NCI-H1436 treated with DMSO at 0.1 percent for 48 hours (cell line): Measurements from ENCODE around the gene BTBD6.

ENCODE experiments used
- DNase-seq: peaks from one replicate; lab custom pipeline; 2025; lab: John Stamatoyannopoulos, UW

Gene BTBD6

DNA sequence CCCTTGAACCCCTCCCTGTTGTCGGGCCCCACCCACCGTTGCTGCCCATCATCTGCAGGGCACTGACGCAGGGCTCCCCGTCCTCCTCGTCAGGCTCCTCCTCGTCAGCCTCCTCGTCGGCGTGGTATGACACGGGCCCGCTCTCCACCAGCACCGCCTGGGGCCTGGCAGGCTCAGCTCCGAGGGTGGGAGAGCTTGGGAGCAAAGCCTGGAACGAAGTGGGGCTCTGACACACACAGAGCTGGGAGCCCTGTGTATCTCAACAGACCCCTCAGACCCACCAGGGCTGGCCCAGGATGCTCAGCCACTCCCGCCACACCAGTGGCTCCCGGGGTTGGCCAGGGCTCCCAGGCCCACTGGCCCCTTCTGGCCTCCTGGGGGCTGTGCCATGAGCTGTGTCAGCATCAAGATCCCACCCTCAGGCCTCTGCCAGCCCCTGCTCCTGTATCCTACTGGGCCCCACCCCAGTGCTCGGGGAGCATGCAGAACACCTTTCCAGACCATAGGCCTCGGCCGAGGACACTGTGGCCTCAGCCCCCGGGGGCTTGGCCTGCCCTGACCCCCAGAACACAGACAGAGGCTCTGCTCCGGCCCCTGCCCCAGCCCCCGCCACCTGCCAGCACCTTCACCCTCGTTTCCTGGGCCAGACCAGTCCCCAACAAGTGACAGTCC is 37.1 kb upstream of the BTBD6 start:
- no peak for DNase-seq

GRCh38 chr14:105211758-105212089 is 36.6 kb upstream of the BTBD6 start:
- DNase-seq = no peak

DNA sequence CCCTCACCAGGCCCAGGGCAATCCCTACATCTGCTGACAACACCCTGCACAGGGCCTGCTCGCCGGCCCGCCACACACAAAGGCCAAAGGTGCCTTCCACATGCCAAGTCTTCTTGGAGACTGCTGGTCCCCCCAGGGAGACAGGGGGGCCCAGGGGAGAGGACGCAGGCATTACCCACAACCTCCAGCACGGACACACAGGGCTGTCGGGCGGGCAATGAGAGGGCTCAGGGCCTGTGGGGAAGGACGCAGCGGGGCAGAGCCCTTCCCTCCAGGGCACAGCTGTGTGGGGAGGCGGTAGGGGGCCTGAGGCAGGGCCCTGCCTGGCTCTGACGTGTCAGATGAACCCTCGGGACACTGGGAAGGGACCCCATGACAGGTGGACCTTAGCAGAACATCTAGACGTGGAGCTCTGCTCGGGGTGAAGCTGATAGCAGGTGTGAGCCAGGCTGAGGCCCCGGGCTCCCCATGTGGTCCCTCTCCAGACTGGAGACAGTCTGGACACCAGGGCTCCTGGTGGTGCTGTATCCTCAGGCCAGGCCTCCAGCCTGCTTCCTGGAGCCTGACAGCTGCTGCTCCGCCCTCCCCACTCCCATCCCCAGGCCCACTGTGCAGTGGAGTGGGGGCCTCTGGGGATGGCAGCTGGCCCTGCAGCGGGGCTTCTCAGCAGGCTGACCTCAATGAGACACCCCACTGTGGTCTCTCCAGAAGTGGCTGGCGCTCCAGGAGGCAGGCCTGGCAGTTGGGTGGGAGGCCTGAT is 35.6 kb upstream of the BTBD6 start:
- no peak for DNase-seq

DNA sequence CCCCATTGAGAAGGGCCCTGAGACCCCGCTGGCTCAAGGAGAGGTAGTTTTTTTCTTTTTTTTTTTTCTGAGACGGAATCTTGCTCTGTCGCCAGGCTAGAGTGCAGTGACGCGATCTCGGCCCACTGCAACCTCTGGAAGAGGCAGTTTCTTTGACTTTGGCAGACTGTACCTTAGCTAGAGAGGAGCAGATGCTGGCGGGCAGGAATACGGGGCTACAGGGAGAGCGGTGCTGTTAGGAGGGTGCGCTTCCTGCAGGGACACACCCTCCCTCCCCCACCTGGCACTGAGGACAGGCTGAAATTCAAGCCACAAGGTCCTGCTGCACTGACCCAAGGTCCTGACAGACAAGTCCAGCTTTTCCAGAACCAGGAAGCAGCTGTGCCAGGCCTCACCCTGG is 35.0 kb upstream of the BTBD6 start:
- no peak for DNase-seq

DNA sequence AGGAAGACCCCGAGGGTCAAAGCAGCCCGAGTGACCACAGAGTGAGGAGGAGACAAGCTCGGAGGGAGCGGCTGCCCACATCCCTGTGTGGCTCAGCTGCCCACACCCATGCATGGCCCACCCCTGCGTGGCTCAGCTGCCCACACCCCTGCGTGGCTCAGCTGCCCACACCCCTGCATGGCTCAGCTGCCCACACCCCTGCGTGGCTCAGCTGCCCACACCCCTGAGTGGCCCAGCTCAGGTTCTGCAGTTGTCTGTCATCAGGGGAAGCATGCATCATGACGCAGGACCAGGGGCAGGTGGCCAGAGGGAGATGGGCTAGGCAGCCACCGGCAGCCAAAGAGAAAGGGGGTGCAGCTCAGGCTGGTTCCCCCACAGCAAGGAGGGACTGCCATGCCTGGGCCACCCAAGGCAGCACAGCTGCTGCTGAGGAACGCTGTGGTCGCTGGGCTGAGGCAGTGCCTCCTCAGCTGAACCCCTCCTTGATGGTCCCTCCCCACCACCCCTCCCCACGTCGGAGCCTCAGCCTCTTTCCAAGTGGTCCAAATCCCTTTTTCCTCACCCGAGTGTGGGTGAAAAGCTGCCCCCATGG is 33.9 kb upstream of the BTBD6 start:
- no peak for DNase-seq

DNA sequence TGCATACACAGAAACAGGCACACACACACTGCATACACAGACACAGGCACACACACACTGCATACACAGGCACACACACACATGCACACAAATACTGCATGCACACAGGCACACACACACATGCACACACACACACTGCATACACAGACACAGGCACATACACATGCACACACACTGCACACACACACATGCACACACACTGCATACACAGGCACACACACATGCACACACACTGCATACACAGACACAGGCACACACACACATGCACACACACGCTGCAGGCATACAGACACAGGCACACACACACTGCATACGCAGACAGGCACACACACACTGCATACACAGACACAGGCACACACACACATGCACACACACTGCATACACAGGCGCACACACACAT is 32.7 kb upstream of the BTBD6 start:
- no peak for DNase-seq

DNA sequence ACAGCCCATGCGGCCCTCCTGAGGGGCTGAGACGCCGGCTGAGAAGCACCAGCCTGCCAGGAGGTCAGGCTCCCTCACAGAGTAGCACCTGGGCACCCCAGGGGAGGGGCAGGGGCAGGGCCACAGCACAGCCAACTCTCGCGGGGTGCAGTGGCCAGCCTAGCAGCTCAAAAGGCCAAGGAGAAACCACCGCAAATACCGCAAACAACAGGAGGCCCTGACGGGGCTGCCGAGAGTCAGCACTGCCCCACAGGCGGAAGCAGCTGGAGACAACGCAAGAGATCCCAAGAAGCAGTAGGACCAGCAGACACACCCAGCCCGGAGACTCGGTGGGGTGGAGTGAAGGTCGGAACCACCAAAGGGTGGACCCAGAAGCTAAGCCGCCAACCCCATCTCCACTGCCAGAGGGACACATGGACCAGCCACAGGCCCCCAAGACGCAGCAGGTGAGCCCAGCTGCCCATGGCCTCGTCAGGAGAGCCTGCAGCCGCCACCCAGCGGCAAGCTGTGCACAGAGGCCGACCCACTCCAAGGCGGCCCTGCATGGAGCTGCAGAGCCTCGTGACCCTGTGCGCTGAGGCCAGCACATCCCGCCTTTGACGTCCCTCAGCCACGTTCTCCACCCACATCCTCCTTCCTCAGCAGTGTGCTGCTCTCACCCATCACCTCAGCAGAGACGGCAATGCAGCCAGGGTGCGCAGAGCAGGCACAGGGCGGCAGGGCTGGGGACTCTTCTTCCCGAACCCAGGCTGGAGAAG is 31.7 kb upstream of the BTBD6 start:
- DNase-seq = no peak

DNA sequence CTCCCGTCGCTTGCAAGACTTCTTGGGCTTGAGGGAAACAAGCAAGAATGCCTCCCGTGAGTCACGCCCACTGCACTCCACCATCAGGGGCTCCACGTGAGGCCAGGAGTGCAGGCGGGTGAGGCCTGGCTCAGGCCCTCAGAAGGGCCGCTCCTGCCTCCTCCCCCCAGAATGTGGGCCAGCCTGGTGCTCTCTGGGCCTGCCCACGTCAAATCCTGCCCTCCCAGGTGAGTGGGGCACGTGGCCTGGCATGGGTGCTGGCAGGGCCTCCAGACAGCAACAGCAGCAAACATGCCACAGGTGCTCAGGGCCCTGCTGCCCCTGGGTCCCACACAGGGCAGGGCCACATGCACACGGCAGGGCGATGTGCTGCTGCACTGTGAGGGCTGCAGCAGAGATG is 30.6 kb upstream of the BTBD6 start:
- no peak for DNase-seq

DNA sequence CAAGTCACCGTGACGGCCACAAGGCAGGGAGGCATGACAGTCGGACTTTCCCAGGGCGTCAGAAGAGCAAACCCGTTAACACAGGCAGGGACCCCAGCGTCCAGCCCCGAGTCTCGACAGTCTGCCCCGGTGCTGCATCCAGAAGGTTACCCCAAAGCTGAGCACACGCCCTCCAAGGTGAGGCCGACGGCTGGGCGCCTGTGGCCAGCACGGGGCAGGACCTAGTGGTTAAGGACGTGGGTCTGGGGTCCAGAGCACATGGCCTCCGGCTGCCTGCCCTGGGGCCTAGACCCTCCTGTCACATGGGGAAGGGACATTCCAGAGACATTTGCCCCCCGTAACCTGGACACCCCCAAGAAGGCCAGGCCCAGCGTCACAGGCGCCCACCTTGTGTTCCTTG is 29.7 kb upstream of the BTBD6 start:
- DNase-seq = no peak

- DNase-seq = no peak
Observed at GRCh38 chr14:105219043-105219612, 29.2 kb upstream of the BTBD6 start.

DNA sequence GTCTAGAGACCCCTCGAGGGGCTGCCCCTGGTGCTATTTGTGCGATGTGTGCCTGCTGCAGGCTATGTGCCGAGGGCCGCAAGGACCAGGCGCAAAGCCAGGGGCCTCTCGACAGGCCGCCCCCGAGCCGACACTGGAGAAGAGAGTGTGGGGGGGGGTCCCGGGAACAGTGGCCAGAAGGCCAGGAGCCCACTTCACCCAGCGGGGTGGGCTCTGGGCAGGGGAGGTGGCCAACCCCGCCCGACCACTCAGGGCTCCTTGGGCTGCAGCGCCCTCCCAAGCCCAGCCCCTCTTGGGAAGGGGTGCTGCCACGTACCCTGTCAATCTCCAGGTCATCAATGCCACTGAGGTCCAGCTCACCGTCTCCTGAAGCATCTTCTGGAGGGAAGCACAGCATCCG is 28.6 kb upstream of the BTBD6 start:
- no peak for DNase-seq

- no peak for DNase-seq
Observed at GRCh38 chr14:105220699-105221597, 27.4 kb upstream of the BTBD6 start.

DNA sequence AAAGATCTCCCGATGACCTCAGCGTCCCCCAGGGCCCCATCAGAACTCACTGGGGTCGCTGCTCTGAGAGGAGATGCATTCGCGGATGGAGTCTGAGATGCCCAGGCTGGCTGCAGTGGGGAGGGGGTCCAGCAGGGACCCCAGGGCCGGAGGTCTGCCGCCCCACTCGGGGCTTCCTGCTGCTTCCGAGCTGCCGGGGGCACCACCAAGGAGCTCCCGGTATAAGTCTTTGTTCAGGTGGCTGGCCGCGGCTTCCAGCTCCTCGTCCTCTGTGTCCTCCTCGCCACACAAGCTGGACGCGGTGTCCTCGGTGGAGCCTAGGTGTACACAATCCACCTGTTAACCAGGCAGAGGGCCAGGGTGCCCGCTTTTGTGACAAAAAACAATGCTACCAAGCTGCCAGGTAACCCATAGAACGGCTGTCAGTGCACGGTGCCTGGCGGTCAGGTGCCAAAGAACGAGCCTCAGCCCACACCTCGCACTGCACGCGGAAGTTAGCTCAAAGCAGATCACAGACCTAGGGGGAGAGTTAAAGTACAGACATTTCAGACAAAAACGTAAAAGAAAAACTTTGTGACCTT is 26.6 kb upstream of the BTBD6 start:
- no peak for DNase-seq

DNA sequence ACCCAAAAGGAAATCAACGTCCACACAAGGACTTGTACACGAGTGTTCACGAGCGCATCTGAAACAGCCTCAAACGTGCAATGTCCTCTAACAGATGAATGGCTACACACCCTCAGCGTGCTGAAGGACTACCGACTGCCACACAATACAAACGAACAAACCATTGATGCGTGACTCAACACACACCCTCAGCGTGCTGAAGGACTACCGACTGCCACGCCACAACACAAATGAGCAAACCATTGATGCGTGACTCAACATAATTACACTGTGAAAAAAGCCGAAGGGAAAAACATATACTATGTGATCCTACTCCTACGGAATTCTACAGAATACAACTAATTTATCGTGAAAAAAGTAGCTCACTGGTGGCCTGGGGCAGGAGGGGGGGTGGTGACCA is 25.1 kb upstream of the BTBD6 start:
- DNase-seq = no peak

- DNase-seq = no peak
Observed at GRCh38 chr14:105223770-105224544, 24.4 kb upstream of the BTBD6 start.

- no peak for DNase-seq
Observed at GRCh38 chr14:105224845-105225570, 23.3 kb upstream of the BTBD6 start.

GRCh38 chr14:105226198-105226597 is 22.1 kb upstream of the BTBD6 start:
- no peak for DNase-seq

DNA sequence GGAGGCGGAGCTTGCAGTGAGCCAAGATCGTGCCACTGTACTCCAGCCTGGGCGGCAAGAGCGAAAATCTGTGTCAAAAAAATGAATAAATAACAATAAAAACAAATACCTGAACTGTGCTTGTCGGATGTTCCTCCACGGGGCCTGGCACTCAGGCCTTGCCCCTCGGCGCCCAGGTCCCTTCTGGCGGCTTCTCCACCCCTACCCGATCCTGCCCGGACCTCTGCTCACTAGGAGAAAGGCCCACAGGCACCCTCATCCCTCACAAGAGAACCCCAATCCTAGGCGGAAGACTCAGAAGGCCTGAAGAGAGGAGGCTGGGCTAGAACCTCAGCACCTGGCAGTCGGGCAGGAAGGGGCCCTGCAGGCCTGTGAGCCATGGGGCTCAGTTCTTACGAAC is 21.0 kb upstream of the BTBD6 start:
- no peak for DNase-seq

DNA sequence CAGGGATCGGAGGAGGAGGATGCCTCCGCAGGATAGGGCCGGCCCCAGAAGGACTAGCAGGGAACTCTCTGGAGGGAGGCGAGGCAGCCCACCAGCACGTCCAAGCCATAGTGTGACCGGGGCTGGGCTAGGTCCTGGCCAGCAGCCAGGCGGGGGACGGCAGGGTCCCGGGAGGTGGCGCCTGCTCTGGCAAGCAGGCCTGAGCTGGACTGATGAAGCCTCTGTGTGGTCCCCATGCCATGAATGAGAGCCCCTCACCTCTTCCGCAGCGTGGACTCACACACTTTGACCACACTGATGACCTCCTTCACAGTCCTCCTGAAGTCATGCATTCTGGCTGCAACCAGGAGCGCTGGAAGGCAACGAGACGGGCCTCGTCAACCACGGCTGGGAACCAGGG is 19.8 kb upstream of the BTBD6 start:
- no peak for DNase-seq
